Dermis microvascular lymphatic vessel endothelial cell (primary cell): ENCODE results near the gene OPRL1. TPM values are rescaled to one million over a fixed set of nuclear protein-coding genes. Genes with fewer than 3 reads are reported as not detected.
"Not testable (repeated sequence)": the region's sequence is repeated elsewhere in the genome, so short reads cannot be mapped to it uniquely, and the experiment has no call there.

Experiments
- DNase-seq, 2 donors: peaks; one replicate each; pipeline versions ENCODE4 v3.0.0 to v3.0.0-alpha.2; 2010; ENCODE audit warnings: low read depth in 2 of 2
- total RNA-seq: library from RNA; depleted of rRNA; stranded (reverse); fragments of >200 nt; gene quantifications from 2 replicates; pipeline ENCODE4 v1.2.1, GENCODE V29; 2014

OPRL1 gene
- total RNA-seq, 1 donor from 2014 or later, result 2.3 TPM

DNA sequence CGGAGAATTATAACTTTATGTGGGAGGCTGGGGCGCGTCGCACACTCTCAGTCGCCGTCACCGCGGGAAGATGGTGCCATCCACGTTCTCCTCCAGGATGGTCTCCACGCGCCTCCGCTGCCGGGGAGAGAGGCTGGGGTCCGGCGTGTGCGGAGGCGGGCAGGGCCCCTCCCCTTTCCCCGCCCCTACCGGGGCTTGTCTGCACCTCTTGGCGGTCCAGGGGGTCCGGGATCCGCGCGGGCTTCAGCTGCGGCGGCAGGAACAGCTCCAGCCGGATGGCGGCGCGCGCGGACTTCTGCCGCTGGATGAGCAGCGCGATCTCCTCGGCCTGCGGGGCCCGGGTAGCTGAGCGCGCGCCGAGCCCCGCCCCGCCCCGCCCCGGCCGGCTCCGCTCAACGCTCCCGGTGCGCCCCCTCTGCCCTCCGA, 3.5 kb downstream of the OPRL1 start:
- DNase-seq, result peak; percentile 36 to 87

DNA sequence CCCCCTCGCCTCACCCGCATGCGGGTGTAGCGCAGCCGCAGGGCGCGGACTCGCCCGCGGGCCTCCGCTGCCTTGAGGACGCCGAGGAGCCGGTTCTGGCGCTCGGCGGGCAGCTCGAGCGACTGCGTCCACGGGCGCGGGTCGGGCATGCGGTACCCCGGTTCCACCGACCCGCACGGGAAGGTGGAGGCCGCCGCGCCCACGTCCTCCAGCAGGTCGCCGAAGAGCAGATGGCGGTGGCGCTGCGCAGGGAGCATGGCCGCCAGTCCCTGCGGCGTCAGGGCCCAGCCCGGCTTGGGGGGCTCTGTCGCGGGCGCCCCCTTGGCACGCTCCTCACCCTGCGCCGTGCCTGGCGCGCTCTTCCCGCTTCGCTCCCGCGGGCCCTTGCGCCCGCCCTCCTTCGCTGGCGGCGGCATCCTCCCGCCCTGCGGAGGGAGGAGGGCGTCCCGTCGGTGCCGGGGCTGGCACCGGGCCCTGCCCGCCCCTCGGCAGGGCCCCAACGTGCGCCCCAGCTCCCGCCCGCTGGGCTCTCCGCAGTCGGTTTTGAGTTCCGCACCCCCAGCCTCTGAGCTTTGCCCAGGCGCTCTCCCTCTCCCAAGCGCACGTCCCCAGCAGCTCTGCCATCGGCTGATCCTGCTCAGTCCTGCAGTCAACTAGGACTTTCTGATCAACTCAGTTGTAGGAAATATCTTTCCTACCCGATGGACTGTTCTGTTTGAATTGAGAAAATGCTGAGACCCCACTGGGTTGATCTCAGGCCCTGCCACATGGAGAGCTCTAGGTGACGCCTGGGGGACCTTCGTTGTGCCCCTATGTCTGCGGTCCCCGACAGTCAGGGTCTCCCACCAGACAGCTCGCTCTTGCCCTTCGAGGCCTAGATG, 4.2 kb downstream of the OPRL1 start, which contains the start of gene LKAAEAR1:
Gene LKAAEAR1 (minus strand): TSS at position 595 of the 881 bp plus-strand sequence. CDS start 179 bp downstream, at position 416.
- no peak for DNase-seq

DNA sequence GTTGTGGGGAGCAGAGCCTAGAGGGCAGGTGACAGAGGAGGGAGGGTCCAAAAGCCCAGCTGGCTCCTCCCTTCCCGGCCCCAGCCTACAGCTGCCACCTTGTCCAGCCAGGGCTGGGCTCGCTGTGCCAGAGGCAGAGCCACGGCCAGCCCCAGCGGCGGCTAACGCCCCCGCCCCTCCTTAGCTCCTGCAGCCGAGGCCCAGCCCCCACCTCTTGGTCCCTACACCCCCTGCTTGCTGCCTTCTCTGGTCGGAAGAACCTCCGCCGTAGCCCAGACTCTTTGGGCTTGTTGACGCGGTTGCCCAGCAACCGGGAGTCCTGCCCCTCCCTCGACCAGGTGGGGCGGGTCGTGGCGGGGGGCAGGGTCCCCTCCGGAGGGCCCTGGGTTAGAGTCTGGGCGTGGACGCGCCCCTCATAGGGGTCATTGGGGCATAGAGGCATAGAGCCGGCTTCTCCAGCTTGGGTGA, 4.8 kb downstream of the OPRL1 start:
- DNase-seq, result no peak

DNA sequence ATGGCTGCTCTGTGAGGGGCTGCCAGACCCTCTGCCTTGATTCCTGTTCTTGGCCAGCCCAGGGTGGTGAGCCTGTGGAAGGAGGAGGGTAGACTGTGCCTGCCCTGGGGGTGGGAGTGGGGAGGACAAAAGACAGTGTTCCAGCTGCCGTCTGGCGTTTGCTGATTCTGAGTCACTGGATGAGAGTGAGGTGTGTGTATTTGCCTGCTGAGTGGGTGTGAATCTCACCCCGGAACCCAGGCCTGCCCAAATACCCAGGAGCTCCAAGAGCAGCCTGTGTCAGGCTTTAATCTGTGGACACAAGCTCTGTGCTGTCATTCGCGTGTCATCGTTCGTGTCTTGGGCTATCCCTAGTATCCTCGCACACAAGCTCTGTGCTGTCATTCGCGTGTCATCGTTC, 6.9 kb downstream of the OPRL1 start:
- no peak for DNase-seq

DNA sequence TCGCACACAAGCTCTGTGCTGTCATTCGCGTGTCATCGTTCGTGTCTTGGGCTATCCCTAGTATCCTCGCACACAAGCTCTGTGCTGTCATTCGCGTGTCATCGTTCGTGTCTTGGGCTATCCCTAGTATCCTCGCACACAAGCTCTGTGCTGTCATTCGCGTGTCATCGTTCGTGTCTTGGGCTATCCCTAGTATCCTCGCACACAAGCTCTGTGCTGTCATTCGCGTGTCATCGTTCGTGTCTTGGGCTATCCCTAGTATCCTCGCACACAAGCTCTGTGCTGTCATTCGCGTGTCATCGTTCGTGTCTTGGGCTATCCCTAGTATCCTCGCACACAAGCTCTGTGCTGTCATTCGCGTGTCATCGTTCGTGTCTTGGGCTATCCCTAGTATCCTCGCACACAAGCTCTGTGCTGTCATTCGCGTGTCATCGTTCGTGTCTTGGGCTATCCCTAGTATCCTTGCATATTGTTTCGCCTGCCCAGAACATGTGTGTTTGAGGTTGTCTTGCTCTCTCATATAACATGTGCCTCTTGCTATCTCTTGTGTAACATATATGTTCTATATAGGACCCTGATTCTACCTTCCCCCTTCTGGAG, 7.4 kb downstream of the OPRL1 start:
- DNase-seq, result not testable (repeated sequence)

DNA sequence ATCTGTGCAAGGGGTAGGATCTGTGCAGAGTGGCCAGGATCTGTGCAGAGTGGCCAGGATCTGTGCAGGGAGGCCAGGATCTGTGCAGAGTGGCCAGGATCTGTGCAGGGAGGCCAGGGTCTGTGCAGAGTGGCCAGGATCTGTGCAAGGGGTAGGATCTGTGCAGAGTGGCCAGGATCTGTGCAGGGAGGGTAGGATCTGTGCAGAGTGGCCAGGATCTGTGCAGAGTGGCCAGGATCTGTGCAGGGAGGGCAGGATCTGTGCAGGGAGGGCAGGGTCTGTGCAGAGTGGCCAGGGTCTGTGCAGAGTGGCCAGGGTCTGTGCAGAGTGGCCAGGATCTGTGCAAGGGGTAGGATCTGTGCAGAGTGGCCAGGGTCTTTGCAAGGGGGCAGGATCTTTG, 8.7 kb downstream of the OPRL1 start:
- not testable (repeated sequence) for DNase-seq

DNA sequence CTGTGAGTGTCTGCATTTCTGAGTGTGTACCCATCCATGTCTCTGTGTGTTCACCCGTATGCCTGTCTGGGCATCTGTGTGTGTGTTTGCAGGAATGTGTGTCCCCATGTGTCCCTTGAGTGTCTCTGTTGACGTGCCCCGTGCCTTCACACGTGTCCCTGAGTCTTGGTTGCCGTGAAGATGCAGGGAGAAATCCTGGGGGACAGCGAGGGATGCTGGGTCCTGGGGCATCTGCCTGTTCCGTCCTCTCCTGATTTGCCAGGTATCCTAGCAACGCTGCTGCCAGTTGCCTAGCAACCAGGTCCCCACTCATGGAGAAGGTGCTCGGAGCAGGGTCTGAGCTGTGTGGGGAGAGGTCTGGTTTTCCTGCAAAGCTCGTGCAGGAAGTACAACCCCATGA, 10.3 kb downstream of the OPRL1 start:
- no peak for DNase-seq

DNA sequence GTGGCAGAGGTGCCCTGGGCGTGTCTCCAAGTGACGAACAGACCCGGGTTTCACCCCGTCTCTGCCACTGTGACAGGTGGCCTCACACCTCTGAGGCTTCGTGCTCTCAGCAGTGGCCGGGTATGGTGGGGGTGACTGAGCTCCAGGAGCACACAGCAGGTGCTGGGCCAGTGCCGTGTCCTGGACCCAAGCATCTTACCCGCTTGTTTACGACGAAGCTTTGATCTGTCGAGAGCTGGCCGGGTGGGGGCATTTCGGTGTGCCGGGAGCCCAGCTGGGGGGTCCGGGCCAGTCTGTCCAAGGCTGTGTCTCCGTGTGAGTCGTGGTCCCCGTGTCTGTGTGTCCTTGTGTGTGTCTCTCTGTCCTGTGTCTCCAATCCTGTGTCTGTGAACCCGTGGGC, 11.5 kb downstream of the OPRL1 start:
- DNase-seq, result no peak

DNA sequence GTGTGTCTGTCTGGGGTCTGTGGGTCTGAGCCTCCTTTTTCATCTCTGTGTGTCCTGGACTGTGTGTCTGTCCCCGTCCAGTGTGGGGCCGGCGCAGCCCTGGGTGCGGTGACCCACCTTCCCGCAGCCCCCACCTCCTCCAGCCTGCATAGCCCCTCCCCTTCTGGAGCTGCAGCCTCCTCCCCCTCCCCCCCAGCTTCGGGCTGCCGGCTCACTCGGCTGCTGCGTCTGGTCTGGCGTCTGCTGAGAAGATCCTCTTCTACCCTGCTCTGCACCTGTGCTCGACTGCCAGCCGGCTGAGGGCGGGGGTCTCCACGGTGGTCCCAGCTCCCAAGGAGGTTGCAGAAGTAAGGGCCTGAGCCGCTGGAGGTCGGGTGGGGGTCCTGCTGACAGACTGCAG, 11.9 kb downstream of the OPRL1 start:
- DNase-seq, result no peak

DNA sequence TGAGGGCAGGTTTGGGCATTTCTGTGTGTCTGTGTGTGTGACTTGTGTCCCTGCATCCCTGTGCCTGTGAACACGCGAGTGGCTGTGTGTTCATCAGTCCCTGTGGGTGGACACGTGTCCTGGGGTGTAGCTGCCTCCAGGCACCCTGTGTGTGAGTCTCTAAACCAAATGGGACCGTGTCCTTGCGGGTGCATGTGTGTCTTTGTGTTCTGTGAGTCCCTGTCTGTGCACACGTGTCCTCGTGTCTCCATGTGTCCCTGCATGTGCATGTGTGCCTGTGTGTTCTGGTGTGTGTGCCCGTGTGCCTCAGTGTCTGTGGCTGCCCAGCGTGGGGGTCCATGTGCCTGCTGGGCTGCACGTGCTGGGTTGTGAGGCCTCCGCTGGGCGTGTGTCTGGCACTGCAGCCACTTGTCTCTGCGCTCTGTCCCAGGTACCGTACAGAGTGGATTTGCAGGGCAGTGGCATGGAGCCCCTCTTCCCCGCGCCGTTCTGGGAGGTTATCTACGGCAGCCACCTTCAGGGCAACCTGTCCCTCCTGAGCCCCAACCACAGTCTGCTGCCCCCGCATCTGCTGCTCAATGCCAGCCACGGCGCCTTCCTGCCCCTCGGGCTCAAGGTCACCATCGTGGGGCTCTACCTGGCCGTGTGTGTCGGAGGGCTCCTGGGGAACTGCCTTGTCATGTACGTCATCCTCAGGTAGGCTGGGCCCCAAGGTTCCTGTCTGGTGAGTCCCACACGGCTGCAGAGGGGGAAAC, 12.6 kb downstream of the OPRL1 start:
- DNase-seq, result no peak

DNA sequence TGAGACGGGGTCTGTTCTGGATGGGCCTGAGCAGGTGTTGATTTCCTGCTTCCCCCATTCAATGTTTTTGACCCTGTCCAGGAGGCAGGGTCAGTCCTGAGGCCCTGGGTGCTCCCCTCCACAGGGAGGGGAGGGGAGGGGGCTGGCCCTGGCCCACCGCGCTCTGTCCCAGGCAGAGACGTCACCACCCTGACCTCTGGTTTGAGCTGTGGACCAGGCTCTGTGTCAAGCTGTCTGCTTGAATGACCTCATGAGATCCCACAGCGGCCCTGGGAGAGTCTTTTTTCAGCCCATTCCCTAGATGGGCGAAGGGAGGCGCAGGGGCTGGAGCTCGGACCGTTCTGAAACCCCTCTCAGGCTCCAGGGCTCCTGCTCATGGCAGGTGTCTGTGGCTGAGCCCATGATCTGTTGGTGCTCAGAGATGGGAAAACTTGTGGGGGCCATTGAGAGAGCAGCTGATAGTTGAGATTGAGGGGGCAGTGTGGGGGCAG, 13.2 kb downstream of the OPRL1 start:
- DNase-seq, result no peak

DNA sequence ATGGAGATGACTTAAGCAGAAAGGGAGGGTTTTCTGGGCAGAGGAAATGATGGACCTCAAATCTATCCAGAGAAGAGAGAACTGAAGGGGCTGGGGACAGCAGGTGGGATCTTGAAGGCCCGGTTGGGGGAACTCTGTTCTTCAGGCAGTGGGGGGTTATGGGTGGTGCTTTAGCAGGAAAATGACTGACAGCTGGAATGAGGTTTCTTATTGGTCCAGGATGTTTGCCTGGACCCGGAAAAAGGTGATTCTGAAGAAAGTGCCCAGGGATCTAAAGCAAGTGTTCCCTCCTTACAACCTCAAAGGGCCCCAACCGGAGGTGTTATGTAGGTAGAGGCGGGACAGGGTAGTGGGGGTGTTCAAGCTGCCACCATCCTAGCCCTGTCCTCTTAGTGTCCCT, 15.6 kb downstream of the OPRL1 start:
- DNase-seq, result no peak

DNA sequence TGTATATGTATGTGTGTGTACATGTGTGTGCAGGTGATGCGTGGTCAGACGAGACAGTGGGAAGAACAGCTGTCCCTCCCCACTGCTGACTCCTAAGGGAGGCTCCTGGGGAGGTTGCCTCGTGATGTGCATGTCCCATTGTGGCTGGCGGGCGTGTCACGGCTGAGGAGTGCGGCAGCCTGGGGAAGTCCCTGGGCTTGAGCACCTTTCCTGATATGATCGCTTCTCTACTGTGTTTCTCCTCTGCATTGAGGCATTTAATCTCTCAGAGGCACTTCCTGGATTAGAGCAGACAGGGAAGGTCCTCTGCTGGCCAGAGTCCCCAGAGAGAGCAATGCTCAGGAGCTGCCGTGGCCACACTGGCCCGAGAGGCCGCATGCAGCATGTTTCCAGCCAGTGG, 16.0 kb downstream of the OPRL1 start:
- DNase-seq, result no peak

DNA sequence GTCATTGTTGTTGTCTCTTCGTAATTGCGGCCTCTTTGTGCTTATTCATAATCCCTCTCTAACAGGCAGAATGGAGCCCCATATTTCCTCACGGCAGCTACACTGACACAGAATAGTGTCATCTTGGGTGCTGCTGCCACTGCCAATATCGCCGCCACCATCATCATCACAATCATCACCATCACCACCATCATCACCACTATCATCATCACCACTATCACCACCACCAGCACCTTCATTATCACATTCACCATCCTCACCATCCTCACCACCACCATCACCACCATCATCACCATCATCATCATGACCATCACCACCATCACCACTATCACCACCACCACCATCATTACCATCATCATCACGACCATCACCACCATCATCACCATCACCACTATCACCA, 16.7 kb downstream of the OPRL1 start:
- no peak for DNase-seq

DNA sequence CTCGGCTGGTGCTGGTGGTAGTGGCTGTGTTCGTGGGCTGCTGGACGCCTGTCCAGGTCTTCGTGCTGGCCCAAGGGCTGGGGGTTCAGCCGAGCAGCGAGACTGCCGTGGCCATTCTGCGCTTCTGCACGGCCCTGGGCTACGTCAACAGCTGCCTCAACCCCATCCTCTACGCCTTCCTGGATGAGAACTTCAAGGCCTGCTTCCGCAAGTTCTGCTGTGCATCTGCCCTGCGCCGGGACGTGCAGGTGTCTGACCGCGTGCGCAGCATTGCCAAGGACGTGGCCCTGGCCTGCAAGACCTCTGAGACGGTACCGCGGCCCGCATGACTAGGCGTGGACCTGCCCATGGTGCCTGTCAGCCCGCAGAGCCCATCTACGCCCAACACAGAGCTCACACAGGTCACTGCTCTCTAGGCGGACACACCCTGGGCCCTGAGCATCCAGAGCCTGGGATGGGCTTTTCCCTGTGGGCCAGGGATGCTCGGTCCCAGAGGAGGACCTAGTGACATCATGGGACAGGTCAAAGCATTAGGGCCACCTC, 18.7 kb downstream of the OPRL1 start:
- DNase-seq, result no peak

DNA sequence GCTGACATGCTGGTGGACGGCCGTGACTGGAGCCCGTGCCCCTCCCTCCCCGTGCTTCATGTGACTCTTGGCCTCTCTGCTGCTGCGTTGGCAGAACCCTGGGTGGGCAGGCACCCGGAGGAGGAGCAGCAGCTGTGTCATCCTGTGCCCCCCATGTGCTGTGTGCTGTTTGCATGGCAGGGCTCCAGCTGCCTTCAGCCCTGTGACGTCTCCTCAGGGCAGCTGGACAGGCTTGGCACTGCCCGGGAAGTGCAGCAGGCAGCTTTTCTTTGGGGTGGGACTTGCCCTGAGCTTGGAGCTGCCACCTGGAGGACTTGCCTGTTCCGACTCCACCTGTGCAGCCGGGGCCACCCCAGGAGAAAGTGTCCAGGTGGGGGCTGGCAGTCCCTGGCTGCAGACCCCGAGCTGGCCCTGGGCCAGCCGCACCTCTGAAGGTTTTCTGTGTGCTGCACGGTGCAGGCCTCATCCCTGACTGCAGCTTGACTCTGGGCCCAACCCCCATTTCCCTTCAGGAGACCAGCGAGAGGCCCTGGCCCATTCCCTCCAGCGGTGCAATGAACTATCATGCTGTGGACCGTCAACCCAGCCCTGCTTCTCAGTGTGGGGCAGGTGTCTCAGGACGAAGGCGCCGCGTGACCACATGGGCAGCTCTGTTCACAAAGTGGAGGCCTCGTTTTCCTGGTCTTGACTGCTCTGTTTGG, 19.4 kb downstream of the OPRL1 start:
- DNase-seq, result no peak

DNA sequence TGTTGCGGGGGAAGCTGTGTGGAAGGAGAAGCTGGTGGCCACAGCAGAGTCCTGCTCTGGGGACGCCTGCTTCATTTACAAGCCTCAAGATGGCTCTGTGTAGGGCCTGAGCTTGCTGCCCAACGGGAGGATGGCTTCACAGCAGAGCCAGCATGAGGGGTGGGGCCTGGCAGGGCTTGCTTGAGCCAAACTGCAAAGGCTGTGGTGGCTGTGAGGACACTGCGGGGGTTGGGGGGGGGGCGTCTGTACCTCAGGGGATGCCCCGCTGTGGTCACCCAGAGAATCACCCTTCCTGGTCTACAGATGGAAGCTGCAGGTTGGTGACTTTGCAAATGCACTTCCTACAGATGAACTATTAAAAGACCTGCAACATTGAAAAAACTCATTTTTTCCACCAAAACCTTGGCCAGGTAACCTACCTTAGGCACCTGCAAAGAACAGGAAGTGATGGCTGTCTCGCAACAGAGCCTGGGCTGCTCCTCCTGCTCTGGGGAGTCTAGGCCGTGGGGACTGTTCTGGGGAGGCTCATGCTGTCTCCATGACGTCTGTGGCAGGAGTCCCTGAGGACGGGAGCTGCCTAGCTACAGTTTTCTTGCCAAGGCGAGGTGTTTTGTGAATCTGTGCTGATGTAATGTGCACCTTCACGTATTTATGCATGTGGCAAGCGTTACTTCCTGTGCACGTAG, 20.1 kb downstream of the OPRL1 start:
- DNase-seq, result no peak

DNA sequence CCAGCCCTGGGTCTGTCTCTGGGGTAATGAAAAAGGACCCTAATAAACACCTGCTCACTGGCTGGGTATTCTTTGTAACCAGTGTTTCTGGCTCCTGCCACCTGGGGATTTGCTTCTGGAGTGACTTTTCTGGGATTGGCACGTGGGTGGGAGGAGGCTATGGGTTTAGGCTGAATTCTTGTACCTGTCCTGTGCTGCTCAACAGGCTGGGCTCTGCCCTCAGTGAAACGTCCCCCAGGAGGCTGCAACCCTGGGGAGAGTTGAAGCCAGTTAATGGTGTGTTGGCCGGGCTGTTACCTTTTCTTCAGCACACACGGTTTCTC, 20.6 kb downstream of the OPRL1 start:
- no peak for DNase-seq

DNA sequence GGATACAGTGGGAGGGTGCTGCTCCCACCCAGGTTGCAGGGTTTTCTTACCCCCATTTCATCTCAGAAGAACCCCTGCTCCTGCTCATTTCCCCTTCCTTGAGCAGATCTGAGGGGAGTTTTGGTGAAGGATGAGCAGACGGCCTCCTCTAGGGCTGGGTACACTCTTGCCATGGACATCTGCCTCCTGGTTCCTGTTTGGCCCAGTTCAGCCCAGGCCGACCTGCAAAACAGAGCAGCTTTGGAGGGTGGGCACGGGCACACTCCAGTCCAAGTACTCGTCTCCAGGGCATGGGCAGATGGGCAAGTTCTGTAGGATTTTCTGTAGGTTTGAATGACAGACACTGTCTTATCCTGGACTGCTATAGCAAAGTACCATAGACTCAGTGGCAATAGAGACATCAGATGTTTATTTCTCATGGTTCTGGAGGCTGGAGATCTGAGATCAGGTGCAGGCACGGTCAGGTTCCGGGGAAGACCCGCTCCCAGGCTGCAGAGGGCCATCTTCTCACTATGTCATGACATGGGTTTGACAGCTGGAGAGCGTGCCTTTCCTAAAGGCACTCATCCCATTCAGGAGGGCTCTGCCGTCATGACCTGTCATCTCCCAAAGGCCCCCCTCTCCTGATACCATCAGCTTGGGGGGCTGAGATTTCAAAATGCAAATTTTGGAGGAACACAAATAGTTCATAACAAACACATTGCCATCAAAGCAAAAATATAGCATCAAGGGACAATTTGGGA, 21.2 kb downstream of the OPRL1 start:
- no peak for DNase-seq
